ENCODE data around the gene WTAP.
"Not testable (repeated sequence)": the region's sequence is repeated elsewhere in the genome, so short reads cannot be mapped to it uniquely, and the experiment has no call there.

WTAP gene

GRCh38 chr6:159693894-159694545 is 33.3 kb upstream of the WTAP start:
- DNase-seq, result no peak

GRCh38 chr6:159695984-159696383 is 31.3 kb upstream of the WTAP start:
- no peak for DNase-seq

- DNase-seq, result no peak
Observed at GRCh38 chr6:159700970-159701369, 26.3 kb upstream of the WTAP start.

DNA sequence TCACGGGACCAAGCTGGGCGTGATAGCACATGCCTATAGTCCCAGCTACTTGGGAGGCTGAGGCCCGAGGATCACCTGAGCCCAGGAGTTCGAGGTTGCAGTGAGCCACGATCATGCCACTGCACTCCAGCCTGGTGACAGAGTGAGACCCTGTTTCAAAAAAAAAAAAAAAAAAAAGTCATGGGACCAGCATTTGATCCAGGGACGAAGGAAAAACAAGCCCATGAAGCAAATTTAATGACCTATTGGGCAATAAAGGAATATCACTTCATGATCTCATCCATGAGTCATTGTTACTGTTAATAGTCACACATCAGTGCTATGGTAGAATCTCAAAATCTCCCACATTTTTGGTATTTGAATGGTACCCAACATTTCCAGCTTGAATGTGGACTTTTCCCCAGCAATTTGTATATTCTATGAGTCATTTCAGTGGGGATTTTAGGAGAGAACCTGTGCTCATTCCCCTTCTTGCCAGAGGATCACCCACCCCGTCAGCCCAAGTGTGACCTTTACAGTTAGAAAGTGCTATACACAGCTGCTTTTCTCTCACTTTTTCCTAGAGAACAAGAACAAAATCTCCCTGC is 25.8 kb upstream of the WTAP start:
- no peak for DNase-seq

DNA sequence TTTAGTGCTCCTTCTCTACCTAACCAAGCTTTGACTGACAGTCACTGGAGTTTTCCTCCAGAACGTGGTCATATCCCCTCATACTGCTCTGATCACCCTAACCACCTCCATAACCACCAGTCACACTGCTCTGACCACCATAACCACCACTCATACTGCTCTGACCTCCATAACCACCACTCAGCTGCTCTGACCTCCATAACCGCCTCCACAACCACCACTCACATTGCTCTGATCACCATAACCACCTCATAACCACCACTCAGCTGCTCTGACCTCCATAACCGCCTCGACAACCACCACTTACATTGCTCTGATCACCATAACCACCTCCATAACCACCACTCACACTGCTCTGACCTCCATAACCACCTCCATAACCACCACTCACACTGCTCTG is 16.7 kb upstream of the WTAP start:
- DNase-seq, result not testable (repeated sequence)

DNA sequence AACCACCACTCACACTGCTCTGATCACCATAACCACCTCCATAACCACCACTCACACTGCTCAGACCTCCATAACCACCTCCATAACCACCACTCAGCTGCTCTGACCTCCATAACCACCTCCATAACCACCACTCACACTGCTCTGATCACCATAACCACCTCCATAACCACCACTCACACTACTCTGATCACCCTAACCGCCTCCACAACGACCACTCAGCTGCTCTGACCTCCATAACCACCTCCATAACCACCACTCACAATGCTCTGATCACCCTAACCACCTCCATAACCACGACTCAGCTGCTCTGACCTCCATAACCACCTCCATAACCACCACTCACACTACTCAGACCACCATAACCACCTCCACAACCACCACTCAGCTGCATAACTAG is 14.9 kb upstream of the WTAP start:
- not testable (repeated sequence) for DNase-seq

DNA sequence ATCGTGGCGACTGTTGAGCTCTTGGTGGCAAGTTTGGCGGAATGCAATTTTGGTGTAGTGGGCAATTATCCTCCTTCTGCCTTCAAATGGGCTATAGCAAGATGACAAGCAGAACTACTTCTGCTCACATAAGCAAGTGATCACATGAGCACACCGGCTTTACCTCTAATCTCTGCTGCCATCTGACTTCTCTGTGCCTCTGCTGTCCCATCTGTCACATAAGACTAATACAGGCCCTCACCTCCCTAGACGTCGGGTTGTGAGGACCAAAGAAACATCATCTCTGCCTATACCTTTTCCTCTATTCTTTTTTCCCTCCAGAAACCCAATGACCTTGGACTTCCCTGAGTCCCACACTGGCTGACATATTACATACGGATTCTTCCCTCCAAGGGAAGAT is 13.3 kb upstream of the WTAP start:
- DNase-seq, result no peak

DNA sequence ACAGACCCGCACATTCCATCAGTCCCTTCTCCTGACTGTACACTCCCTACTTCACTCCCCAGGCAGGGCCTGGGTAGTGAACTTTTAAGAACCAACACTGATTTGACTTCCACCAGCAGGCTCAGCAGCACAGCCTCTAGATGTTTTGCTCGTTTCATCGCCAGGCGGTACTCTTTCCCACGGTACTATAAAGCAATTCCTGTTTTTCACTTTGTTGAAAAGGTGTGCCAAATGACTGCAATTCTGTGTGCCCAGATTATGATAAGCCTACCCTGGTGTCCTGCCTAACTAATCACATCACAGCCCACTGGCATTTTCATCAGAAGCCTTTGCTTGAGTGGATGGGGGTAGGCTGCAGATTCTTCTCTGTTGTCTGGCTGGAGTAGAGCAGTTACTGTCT is 12.9 kb upstream of the WTAP start:
- DNase-seq, result no peak

DNA sequence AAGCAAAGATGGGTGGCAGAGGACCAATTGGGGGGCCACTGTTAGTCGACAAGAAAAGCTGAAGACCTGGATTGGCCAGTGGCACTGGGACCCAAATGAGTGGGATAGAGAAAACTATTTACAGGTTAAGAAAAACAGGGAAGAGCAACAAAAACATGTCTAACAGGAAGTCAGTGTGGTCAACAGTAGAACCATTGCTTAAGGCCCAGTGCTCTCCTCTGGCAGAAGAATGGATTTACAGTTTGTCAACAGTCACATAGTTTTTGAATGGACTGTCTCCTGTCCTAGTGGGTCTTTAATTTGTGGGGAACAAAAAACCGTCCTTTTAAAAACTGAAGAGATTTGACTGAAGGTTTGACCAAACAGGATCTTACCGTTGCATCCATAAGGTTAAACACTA is 12.1 kb upstream of the WTAP start:
- no peak for DNase-seq

- DNase-seq, result no peak
Observed at GRCh38 chr6:159715605-159716004, 11.7 kb upstream of the WTAP start.

DNA sequence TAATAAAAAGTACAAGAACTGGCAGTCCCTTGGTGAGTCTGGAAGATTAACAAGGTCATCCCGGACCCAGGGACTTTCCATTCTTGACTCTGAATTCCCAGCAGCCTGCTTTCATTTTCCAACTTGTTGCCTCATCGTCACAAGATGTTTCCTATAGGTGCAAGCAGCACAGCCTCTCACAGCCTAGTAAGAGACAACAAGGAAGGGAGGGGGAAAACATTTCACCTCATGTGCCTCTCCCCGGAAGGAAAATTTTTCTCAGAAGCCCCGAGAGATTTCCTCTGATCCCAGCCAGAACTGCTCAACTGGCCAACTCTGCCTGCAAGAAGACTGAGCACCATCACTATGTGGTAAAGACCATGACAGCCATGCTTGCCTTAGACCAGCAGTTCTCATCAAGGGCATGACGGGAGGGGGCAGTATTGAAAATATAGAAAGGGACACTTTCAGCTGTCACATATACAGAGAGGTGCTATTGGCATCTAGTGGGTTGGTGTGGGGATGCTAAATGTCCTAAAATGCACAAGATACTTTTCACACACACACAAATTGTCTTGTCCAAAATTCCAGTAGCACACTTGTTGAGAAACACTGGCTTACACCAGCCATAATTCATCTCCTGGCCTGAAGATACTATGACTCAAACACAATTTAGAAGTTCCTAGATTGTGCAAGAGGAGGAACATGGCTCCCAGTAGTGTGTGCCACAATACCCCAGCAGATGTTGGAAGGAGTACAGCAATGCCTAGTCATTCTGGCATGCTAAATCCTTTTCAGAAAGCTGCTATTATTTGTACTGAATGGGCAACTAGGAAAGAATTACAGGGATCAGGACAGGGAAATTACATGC is 10.8 kb upstream of the WTAP start:
- DNase-seq, result no peak

DNA sequence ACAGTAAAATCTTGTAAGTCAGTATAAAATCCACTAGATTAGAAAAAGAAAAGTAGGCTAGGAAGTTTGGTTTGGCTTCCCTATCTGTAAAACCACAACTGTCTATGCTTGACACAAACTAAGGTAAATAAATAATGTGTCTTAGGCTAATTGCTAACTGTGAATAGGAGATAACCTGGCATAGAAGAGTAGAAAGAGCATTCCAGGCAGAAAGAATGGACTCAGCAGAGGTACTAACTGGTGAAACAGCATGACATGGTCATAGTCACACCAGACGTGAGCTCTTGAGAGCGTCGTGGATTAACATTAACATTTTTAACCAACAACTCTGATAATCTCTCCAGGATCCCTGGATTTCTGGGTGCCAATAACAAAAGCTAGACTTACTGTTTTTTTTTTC is 8.7 kb upstream of the WTAP start:
- DNase-seq, result no peak

DNA sequence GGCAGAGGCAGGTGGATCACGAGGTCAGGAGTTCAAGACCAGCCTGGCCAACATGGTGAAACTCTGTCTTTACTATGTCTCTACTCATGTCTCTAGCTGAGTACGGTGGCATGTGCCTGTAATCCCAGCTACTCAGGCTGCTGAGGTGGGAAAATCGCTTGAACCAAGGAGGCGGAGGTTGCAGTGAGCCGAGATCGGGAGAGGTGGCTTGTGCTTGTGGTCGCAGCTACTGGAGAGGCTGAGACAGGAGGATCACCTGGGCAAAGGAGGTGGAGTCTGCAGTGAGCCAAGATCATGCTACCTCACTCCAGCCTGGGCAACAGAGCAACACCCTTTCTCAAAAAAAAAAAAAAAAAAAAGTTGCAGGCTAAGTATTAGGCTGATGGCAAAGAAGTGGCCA is 8.0 kb upstream of the WTAP start:
- DNase-seq, result no peak

- DNase-seq, result peak in 1 of 2 experiments; percentile 4
Observed at GRCh38 chr6:159720708-159721107, 6.6 kb upstream of the WTAP start.

DNA sequence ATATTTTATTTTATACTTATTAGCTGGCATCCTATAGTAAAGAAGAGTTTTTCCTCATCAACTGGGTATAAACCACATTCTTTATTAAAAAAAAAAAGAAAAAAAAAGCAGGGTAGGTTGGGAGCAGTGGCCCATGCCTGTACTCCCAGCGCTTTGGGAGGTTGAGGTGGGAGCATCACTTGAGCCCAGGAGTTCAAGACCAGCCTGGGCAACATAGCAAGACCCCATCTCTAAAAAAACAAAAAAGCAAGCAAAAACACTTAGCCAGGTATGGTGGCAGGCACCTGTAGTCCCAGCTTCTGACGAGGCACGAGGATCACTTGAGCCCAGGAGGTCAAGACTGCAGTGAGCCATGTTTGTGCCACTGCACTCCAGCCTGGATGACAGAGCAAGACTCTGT is 5.3 kb upstream of the WTAP start:
- not testable (repeated sequence) for DNase-seq

GRCh38 chr6:159722655-159723054 is 4.7 kb upstream of the WTAP start:
- no peak for DNase-seq

DNA sequence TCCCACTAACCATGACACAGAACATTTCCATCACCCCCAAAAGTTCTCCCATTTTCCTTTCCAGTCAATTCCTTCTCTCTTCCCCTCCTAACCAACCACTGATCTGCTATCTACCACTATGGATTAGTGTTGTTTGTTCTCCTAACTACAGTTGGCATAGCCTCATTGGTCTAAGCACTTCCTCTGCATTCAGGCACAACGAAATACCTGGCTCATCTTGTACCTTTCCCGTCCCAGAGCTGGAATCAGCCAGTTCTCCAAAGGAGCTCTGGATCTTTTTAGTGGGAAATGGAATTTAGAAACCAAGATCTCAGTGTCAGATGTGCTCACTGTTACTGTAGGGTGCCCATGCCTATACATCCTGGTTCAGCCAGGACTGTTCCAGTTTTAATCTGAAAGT is 4.0 kb upstream of the WTAP start:
- DNase-seq, result no peak

DNA sequence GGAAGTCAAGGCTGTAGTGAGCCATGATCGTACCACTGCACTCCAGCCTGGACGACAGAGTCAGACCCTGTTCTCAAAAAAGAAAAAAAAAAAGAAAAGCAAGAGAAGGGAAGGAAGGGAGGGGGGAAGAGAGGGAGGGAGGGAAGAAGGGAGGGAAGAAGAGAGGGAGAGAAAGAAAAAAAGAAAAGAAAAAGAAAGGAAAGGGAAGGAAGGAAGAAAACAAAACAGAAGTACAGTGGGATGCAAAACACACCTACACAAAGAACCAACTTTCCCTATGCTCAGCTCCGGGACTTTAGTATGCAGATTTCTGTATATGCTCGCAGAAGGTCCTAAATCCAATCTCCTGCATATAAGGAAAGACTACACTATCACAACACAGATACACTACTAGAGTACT is 2.5 kb upstream of the WTAP start:
- no peak for DNase-seq

DNA sequence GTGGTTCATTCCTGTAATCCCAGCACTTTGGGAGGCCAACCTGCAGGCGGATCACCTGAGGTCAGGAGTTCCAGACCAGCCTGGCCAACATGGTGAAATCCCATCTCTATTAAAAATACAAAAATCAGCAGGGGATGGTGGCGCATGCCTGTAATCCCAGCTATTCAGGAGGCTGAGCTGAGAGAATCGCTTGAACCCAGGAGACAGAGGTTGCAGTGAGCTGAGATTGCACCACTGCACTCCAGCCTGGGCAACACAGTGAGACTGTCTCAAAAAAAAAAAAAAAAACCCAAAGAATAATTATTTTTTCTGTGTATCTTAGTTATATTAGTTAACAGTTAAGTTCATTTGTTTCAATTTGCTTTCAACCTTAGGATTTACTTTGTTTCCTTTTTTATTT is 2.1 kb upstream of the WTAP start:
- not testable (repeated sequence) for DNase-seq

DNA sequence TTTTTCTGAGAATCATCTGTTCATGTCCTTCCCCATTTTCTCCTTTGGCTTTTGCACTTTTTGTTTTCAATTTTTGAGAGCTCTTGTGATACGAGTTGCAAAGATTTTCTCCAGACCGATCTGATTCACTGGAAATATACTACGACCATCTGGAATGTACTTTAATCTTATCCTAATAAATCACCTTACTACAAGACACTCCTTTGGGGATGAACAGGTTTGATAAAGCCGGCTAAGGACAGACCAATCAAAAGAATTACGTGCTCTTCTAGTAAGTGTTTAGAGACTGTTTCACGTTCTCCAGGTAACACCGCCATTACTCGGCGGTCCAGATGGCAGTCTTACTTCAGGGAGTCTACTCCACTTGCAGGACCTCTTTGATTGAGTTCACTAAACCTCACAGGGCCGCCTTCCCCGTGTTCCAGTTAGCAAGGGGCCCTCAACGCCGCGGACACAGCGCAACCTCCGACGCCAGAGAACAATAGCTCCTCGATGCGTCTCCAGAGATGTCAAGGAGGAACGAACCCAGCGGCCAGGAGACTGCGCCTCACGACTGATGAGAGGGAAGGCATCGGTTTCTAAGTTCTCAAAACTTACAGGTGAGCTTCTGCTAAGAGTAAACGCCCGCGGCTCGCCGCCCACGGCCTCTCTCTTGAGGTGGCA is 920 bp upstream of the WTAP start:
- DNase-seq, result no peak

GRCh38 chr6:159727717-159728445 is 575 bp downstream of the WTAP start:
- no peak for DNase-seq

- no peak for DNase-seq
Observed at GRCh38 chr6:159728531-159728964, 1.2 kb downstream of the WTAP start.

All from NCI-H1930 (cell line).